ENCODE data around the gene CCIN. TPM values are rescaled to one million over a fixed set of nuclear protein-coding genes. Genes with fewer than 3 reads are reported as not detected.
"Not testable (repeated sequence)": the region's sequence is repeated elsewhere in the genome, so short reads cannot be mapped to it uniquely, and the experiment has no call there.

Gene CCIN
- polyA plus RNA-seq, 3 donors: 0.11 to 2.3 (median 0.35) TPM

- Histone ChIP-seq H3K27ac (ENCODE audit: low read depth in 1 of 2, low read length in 2 of 2) (peak overlapping the region in 1 of 2 donors; percentile 9), H3K27me3 (ENCODE audit: control insufficient read depth in 2 of 2, insufficient read depth in 2 of 2, low read length in 2 of 2) (no peaks in the 10 kb centered on the region), H3K9ac (ENCODE audit: insufficient read depth, low read length, poor library complexity, severe bottlenecking) (no peak overlapping the region), H3K4me1 (ENCODE audit: control insufficient read depth in 1 of 2, insufficient read depth in 2 of 2, low read length in 2 of 2) (peaks cover 37 to 43% of the 10 kb centered on the region in 2 donors), H3K36me3 (replicated peaks in 1 of 2; ENCODE audit: control insufficient read depth in 1 of 2, insufficient read depth in 2 of 2, low read length in 2 of 2) (peaks cover 52 to 70% of the 10 kb centered on the region in 2 donors), H3K79me2 (ENCODE audit: insufficient read depth, low read length) (peaks cover 30% of the 10 kb centered on the region), H4K20me1 (ENCODE audit: insufficient read depth, low read length) (peaks cover 9% of the 10 kb centered on the region), H3K4me2 (replicated peaks; ENCODE audit: extremely low read depth, low read length, poor library complexity, severe bottlenecking) (no peak overlapping the region), H2AFZ (ENCODE audit: insufficient read depth, low read depth, low read length, poor library complexity, severe bottlenecking) (no peak overlapping the region), H3K4me3 (replicated peaks in 1 of 3; ENCODE audit: low read depth in 2 of 3, low read length in 3 of 3) (no peak overlapping the region), H3K9me3 (replicated peaks in 1 of 2; ENCODE audit: control insufficient read depth in 1 of 2, insufficient read depth in 1 of 2, low read length in 2 of 2) (no peaks in the 10 kb centered on the region)
- peaks cover 0 to 2% (median 0%) of the 10 kb centered on the region in 3 donors for H3K27me3 Mint-ChIP-seq (ENCODE audit: low read depth in 3 of 3)
- peak overlapping the region in 3 of 7 donors; percentile 33 to 91 (median 83) for H3K27ac Mint-ChIP-seq
- no peak overlapping the region for H3K4me3 Mint-ChIP-seq
- TF ChIP-seq CTCF (IDR thresholded peaks at IDR 0.05): no peak
- intact Hi-C loops (cut with micrococcal nuclease): loop anchor here in 1 of 2 donors (1.0 kb wide), 1 partner anchor 7 kb away; no protein-coding TSS in a partner anchor
- H3K9me3 Mint-ChIP-seq: peaks cover 0 to 3% (median 1%) of the 10 kb centered on the region in 7 donors
- no peak for DNase-seq
- H3K36me3 Mint-ChIP-seq: peaks cover 71 to 84% of the 10 kb centered on the region in 2 donors
- peaks cover 32% of the 10 kb centered on the region for H3K4me1 Mint-ChIP-seq
- WGBS (ENCODE audit: insufficient coverage): 93% methylated on average over 3 of the region's 7 CpGs
These were observed 10.3 kb upstream of the CCIN start for GRCh38 chr9:36158917-36159316.

GRCh38 chr9:36159509-36159908 is 9.7 kb upstream of the CCIN start:
- H3K4me3 ChIP-seq (replicated peaks in 1 of 3; ENCODE audit: low read depth in 2 of 3, low read length in 3 of 3); H3K4me2 ChIP-seq (replicated peaks; ENCODE audit: extremely low read depth, low read length, poor library complexity, severe bottlenecking); H3K9ac ChIP-seq (ENCODE audit: insufficient read depth, low read length, poor library complexity, severe bottlenecking); H3K27me3 Mint-ChIP-seq (ENCODE audit: low read depth in 3 of 3); H2AFZ ChIP-seq (ENCODE audit: insufficient read depth, low read depth, low read length, poor library complexity, severe bottlenecking); intact Hi-C loops (cut with micrococcal nuclease); H4K20me1 ChIP-seq (ENCODE audit: insufficient read depth, low read length); H3K9me3 Mint-ChIP-seq; DNase-seq; H3K9me3 ChIP-seq (replicated peaks in 1 of 2; ENCODE audit: control insufficient read depth in 1 of 2, insufficient read depth in 1 of 2, low read length in 2 of 2); H3K27ac ChIP-seq (ENCODE audit: low read depth in 1 of 2, low read length in 2 of 2); H3K4me3 Mint-ChIP-seq; H3K27me3 ChIP-seq (ENCODE audit: control insufficient read depth in 2 of 2, insufficient read depth in 2 of 2, low read length in 2 of 2): not testable (repeated sequence)
- H3K36me3 ChIP-seq (replicated peaks in 1 of 2; ENCODE audit: control insufficient read depth in 1 of 2, insufficient read depth in 2 of 2, low read length in 2 of 2): peaks cover 52 to 72% of the 10 kb centered on the region in 2 donors
- H3K4me1 ChIP-seq (ENCODE audit: control insufficient read depth in 1 of 2, insufficient read depth in 2 of 2, low read length in 2 of 2): peaks cover 31 to 37% of the 10 kb centered on the region in 2 donors
- peak overlapping the region in 4 of 7 donors; percentile 5 to 46 (median 14) for H3K27ac Mint-ChIP-seq
- H3K4me1 Mint-ChIP-seq: peaks cover 28% of the 10 kb centered on the region
- H3K79me2 ChIP-seq (ENCODE audit: insufficient read depth, low read length): peaks cover 30% of the 10 kb centered on the region
- H3K36me3 Mint-ChIP-seq: peaks cover 68 to 87% of the 10 kb centered on the region in 2 donors
- no CpG with 5 or more reads among the region's 4 CpGs for WGBS (ENCODE audit: insufficient coverage)

GRCh38 chr9:36160126-36160525 is 9.1 kb upstream of the CCIN start:
- intact Hi-C loops (cut with micrococcal nuclease): loop anchor here (10.0 kb wide), 1 partner anchor 125 kb away; the partner anchor contains the start of gene RECK (in 2 of the 2)
- not testable (repeated sequence) for H3K27me3 Mint-ChIP-seq (ENCODE audit: low read depth in 3 of 3); H4K20me1 ChIP-seq (ENCODE audit: insufficient read depth, low read length); H3K9ac ChIP-seq (ENCODE audit: insufficient read depth, low read length, poor library complexity, severe bottlenecking); H3K27ac ChIP-seq (ENCODE audit: low read depth in 1 of 2, low read length in 2 of 2); H3K4me2 ChIP-seq (replicated peaks; ENCODE audit: extremely low read depth, low read length, poor library complexity, severe bottlenecking); H3K27me3 ChIP-seq (ENCODE audit: control insufficient read depth in 2 of 2, insufficient read depth in 2 of 2, low read length in 2 of 2); H3K4me3 ChIP-seq (replicated peaks in 1 of 3; ENCODE audit: low read depth in 2 of 3, low read length in 3 of 3); DNase-seq; H3K9me3 Mint-ChIP-seq; H3K4me3 Mint-ChIP-seq; H3K9me3 ChIP-seq (replicated peaks in 1 of 2; ENCODE audit: control insufficient read depth in 1 of 2, insufficient read depth in 1 of 2, low read length in 2 of 2); H2AFZ ChIP-seq (ENCODE audit: insufficient read depth, low read depth, low read length, poor library complexity, severe bottlenecking)
- peaks cover 64 to 82% of the 10 kb centered on the region in 2 donors for H3K36me3 Mint-ChIP-seq
- H3K79me2 ChIP-seq (ENCODE audit: insufficient read depth, low read length): peaks cover 26% of the 10 kb centered on the region
- H3K27ac Mint-ChIP-seq: peak overlapping the region in 3 of 7 donors; percentile 42 to 85 (median 49)
- WGBS (ENCODE audit: insufficient coverage): 78% methylated on average over 3 of the region's 11 CpGs
- H3K4me1 ChIP-seq (ENCODE audit: control insufficient read depth in 1 of 2, insufficient read depth in 2 of 2, low read length in 2 of 2): peaks cover 24 to 34% of the 10 kb centered on the region in 2 donors
- peaks cover 52 to 71% of the 10 kb centered on the region in 2 donors for H3K36me3 ChIP-seq (replicated peaks in 1 of 2; ENCODE audit: control insufficient read depth in 1 of 2, insufficient read depth in 2 of 2, low read length in 2 of 2)
- H3K4me1 Mint-ChIP-seq: peaks cover 28% of the 10 kb centered on the region

Data from CD14-positive monocyte (primary cell).